Stimulated activated CD4-positive, alpha-beta T cell treated with anti-CD3 and anti-CD28 coated beads, Interleukin-4, amount 100 ng/mL, for 24 hours (primary cell): ENCODE data around the gene TCF3.

ENCODE experiments used
- DNase-seq: peaks from one replicate; pipeline ENCODE4 v3.0.0-alpha.2; 2020

TCF3 gene

DNA sequence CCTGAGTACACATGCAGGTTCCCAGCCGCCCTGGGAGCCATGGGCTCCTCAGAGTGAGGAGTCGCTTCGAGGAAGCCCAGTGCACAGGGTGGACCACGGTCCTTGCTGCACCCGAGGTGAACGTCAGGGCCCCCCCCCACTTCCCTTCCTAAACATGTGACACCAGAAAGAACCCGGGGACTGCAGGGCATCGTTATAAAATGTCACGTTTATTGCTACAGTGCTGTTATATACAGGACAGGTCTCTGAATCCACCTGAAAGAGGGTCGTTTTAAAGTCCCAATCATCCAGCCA is 43.4 kb downstream of the TCF3 start:
- DNase-seq = no peak

DNA sequence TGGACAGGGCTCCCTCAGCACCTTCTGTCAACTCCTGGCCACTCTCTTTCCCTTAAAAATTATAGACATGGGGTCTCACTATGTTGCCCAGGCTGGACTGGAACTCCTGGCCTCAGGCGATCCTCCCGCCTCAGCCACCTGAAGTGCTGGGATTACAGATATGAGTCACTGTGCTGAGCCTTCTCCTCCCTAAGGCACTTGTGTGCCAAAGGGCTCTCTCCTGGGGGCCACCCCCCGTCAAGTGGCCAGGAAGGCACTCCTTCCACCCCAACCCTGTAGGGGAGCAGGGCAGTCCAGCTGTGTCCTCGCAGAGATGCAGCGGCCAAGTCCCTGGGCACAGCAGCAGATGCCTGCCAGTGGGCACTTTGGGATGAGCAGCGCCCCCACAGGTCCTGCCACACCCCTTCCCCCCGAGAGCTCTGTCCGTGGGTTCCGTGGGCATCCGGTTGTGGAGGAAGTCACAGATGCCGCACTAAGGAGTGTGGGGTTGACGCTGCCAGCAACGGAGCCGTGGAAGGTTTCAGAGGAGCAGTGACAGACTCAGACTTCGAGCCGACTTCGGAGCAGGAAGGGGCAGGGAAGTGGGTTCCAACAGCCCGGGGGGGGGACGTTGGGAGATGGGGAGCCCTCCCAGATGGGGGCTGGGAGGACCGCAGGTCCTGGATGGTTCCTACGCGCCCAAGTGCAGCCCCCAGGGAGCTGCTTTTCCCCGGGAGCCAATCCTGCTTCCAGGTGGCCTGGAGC is 43.9 kb downstream of the TCF3 start:
- DNase-seq = peak; percentile 30

GRCh38 chr19:1606138-1606651 is 46.2 kb downstream of the TCF3 start:
- no peak for DNase-seq

DNA sequence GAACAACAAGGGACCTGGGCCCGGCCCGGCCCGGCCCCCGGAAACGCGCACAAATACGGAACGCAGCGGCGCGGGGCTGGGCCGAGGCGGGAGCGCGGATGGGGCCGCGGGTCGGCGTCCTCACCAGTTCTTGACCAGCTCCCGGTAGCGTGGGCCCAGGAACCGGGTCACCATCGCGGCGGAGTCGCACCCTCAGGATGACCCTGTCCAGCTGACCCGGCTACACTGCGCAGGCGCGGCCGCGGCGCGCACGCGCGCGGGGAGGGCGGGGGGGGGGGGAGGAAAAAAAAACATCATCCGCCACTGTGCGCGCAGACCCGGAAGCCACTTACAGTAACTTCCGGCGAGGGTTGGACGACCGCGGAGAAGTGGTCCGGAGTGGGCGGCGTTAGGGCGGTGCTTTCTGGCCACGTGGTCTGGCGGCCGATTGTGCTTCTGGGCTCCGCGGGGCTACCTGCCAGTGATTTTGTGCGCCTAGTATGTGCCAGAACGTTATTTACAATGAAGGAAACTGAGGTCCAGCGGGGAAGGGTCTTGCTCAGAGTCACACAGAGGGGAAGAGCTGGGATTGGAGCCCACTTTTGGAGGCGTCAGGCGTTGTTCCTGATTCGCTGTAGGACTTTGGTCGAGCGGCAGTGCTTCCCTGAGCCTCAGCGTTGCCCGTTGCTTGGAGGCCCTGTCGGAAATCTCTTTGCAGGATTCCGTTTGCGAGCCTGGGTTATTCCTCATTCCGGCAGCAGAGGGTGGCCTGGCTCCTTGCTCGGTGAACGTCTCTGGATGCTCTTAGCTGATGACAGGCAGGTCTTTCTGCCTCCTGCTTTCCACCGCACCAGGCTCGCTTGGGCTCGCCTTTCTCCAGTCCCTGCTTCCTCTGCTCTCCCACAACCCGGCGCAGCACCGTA is 46.9 kb downstream of the TCF3 start, which contains the start of gene UQCR11:
TSS of gene UQCR11 (minus strand) at position 227 of the 902 bp plus-strand sequence. CDS start at position 174, 53 bp downstream.
- DNase-seq = peak; percentile 94

- no peak for DNase-seq
Observed at GRCh38 chr19:1602091-1602707, 50.2 kb downstream of the TCF3 start.

GRCh38 chr19:1601613-1602064 is 50.8 kb downstream of the TCF3 start:
- DNase-seq = no peak

DNA sequence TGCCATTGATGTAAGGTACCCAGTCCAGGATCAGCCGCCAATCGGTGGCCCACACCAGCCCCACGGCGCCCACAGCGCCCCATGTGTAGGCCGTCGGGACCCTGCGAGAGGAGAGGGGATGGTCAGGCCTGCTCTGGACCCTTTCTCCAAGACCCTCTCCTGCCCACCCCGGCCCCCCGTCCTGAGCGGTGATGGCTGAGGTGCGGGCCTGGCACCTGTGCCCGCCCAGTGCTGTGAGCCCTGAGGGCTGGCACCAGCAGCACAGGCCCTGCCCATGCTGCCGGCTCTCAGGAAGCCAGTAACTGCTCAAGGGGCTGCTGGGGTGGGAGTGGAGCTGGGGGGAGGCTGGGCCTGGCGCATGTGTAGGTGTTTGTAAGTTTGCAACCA is 53.0 kb downstream of the TCF3 start:
- DNase-seq = no peak

DNA sequence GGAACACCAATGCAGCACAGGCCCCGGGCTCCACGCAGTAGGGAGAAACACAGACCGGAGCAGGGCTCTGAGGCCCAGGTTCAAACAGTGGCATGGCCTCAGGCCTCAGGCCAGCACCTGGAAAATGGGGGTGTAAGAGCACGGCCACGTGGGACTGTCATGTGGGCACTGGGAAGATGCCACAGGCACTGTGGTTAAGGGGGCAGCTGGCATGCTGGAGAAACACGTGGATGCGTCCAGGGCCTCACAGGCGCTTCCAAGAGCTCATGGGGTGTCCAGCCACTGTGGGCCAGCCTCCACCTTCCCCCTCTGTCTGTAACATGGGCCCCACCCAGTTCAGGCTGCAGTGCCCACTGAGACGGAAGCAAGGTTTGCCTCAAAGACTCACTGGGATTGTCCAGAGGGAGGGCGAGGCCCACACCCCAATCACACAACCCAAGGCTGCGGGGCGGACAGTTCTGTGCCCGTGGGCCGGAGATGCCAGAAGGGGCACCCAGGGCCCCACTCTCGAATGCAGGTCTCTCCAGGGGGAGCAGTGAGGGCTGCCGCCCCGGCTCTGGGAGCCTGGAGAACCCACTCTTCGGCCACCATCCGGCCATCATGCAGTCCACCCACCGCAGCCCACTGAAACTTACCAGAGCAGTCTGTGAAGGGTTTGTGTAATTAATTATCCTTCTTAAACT is 53.5 kb downstream of the TCF3 start:
- DNase-seq = no peak

- DNase-seq = no peak
Observed at GRCh38 chr19:1593501-1593772, 59.0 kb downstream of the TCF3 start.

DNA sequence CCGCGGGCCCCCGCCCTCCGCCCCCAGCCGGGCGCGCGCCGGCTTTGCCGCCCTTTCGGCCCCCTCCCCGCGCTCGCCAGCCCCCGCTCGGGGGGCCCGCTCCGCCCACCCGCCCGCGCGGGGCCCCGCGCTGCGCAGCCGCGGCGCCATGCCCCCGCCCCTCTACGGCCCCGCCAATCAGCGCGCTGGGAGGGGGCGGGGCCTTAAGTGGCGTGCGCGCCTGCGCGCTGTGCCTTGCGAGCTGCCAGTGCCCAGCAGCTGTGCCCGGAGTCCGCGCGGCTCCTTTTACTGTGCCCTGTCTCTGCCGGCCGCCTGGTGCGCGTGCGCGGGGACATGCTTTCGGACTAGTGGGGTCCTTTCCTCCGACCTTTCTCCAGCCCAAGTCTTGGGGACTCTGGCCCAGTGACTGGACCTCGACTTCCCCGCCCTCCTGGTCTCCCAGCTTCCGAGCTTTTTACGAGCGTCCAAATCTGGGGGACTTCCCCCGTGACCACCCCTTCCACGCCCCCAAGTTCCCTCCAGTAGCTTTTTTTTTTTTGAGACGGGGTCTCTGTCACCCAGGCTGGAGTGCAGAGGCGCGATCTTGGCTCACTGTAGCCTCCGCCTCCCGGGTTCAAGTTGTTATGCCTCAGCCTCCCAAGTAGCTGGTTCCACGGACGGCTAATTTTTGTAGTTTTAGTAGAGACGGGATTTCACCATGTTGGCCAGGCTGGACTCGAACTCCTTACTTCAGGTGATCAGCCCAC is 59.5 kb downstream of the TCF3 start, which contains the start of gene MBD3:
TSS of gene MBD3 (minus strand) at position 111 of the 746 bp plus-strand sequence. CDS start 234 bp downstream, outside the sequence.
- DNase-seq = peak; percentile 87

- peak; percentile 85 for DNase-seq
Observed at GRCh38 chr19:1592024-1592754, 60.2 kb downstream of the TCF3 start.

GRCh38 chr19:1591421-1592023 is 60.9 kb downstream of the TCF3 start:
- DNase-seq = no peak

- peak; percentile 44 for DNase-seq
Observed at GRCh38 chr19:1590641-1591397, 61.6 kb downstream of the TCF3 start.

- DNase-seq = no peak
Observed at GRCh38 chr19:1587872-1588271, 64.5 kb downstream of the TCF3 start.

DNA sequence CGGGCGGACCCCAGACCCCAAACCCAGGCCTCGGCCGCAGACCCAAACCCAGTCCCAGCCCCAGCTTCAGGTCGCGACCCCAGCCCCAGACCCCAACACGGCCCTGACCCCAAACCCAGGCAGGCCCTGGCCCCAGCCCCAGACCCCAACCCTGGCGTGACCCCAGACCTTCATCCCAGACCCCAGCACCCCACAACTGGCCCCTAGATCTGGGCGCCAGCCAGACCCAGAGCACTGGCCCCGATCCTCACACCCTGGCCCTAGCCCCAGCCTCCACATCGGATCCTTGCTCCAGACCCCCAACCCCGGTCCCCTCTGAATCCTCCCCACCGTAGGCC is 67.2 kb downstream of the TCF3 start:
- DNase-seq = no peak

DNA sequence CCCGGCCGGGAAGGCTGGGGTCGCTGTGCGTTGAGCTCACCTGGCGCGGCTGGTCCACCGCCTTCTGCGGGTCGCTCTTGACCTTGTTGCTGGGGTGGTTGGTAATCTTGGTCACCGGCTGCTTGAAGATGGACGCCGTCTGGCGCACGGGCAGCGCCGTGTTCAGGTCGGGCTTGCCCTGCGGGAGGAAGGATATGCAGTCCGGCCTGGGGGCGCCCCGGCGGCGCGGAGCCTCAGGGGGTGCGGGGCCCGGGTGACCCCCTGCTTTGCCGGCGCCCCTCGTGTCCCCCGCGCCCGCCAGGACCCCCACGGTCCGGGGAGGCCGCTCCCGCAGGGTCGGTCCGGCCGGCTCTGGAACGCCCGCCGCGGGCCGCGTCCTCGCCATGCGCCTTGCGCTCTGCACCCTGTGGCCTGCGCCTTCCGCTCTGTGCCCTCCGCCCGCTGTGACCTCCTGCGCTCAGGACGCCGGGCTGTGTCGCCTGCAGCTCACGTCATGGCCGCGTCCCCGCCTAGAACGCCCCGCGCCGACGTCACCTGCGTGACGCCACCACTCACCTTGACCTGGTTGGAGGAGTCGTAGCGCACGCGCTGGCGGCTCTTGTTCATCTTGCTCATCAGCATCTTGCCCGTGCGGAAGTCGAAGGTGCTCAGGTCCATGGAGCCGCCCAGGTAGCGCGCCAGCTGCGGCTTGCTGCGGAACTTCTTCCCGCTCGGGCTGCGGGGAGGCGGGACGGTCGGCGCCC is 67.7 kb downstream of the TCF3 start:
- DNase-seq = no peak

DNA sequence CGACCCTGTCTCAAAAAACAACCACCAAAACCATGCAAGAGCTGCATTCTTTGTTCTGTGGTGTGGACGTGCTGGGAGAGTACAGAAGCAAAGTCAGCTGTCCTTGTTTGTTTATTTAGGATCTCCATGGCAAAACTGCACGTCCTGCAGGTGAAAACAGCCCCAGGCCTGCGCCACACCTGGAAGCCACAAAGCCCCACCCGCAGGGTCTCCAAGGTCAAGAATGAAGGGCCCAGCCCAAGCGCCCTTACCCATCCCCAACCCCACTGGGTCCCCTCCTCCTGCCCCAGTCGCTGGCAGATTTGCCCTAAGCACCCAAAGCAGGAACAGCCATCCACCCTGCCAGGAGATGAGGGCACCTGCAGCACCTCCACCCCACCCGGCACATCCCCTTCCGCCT is 70.2 kb downstream of the TCF3 start:
- no peak for DNase-seq

GRCh38 chr19:1580957-1581356 is 71.5 kb downstream of the TCF3 start:
- no peak for DNase-seq

GRCh38 chr19:1580382-1580781 is 72.0 kb downstream of the TCF3 start:
- no peak for DNase-seq

DNA sequence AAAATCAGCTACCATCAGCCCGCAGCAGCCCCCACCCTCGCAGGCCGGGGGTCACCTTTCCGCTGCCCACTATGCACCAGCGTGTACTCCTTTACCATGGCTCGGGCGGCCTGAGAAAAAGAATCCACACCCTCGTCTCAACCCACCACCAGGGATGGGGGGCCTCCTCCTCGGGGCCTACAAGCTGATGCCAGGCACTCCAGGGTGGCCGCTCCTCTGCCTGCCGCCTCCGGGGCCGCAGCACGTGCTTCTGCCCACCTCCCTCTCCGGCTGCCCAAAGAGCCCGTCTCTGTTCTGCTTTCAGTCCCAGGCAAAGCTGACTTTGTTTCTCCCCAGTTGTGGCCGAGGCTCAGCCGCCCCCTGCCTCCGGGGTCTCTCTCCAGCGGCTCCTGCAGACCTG is 73.2 kb downstream of the TCF3 start:
- no peak for DNase-seq
